Breast epithelium (tissue), 3 donors: ENCODE measurements around the gene ABI3.
A peak's percentile ranks its signal among the peaks of the same experiment; 100 is the strongest.

Experiments
- POLR2A ChIP-seq: fragments of 450-650 bp; IDR thresholded peaks from one replicate; pipeline ENCODE4 v1.6.1; 2016; ENCODE audit warnings: antibody characterized with exemption, mild to moderate bottlenecking, moderate library complexity
- TF ChIP-seq, protein P1 (sequence below), 3 donors: fragments of 450-650 bp; IDR thresholded peaks; one replicate each; pipeline ENCODE4 v1.5.1; 2016 to 2017; ENCODE audit warnings: antibody characterized with exemption in 3 of 3, mild to moderate bottlenecking in 3 of 3, moderate library complexity in 3 of 3

DNA sequence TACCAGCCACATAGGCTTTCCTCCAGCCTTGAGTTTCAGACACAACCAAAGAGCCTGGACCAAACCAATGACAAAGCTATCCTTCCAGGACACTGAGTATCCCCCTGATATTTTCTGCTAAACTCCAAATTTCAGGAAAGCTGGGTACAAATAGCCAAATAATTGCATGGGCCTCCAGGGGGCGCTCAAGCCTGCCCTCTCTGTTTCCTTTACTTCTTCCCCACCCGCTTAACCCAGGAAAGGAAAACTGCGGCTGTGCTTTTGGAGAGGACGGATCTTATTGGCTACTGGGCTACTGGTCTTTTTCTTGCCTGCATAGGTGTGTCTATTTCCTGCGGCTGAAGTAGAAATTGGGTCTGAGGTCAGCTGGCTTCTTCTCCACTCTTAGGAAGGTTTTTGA, 30.2 kb upstream of the ABI3 start:
- TF ChIP-seq, protein P1, sequence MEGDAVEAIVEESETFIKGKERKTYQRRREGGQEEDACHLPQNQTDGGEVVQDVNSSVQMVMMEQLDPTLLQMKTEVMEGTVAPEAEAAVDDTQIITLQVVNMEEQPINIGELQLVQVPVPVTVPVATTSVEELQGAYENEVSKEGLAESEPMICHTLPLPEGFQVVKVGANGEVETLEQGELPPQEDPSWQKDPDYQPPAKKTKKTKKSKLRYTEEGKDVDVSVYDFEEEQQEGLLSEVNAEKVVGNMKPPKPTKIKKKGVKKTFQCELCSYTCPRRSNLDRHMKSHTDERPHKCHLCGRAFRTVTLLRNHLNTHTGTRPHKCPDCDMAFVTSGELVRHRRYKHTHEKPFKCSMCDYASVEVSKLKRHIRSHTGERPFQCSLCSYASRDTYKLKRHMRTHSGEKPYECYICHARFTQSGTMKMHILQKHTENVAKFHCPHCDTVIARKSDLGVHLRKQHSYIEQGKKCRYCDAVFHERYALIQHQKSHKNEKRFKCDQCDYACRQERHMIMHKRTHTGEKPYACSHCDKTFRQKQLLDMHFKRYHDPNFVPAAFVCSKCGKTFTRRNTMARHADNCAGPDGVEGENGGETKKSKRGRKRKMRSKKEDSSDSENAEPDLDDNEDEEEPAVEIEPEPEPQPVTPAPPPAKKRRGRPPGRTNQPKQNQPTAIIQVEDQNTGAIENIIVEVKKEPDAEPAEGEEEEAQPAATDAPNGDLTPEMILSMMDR (IDR thresholded peaks at IDR 0.05), result peak; percentile 49 to 69 (median 64)
- TF ChIP-seq POLR2A, result no peak
